ENCODE results near the gene APC2.
"Not testable (repeated sequence)": the region's sequence is repeated elsewhere in the genome, so short reads cannot be mapped to it uniquely, and the experiment has no call there.

Gene APC2

GRCh38 chr19:1514986-1515721 lies 65.2 kb downstream of the APC2 start:
- H3K9me3 ChIP-seq (ENCODE audit: insufficient read depth, low read length): no peaks in the 10 kb centered on the region
- H3K4me1 ChIP-seq (ENCODE audit: low read length): no peaks in the 10 kb centered on the region
- H3K4me3 ChIP-seq (ENCODE audit: low read length): no peak overlapping the region
- H3K27me3 ChIP-seq (ENCODE audit: low read depth, low read length): no peaks in the 10 kb centered on the region
- no peaks in the 10 kb centered on the region for H3K79me2 ChIP-seq (ENCODE audit: low read length)
- no peaks in the 10 kb centered on the region for H4K20me1 ChIP-seq (ENCODE audit: insufficient read depth, low read length)
- TF ChIP-seq CTCF (IDR thresholded peaks at IDR 0.05; ENCODE audit: low read depth, low read length) (no peak), EZH2phosphoT487 (IDR thresholded peaks at IDR 0.05; ENCODE audit: low read depth) (no peak)
- no peaks in the 10 kb centered on the region for H3K36me3 ChIP-seq (replicated peaks; ENCODE audit: low read depth, low read length)
- no peak overlapping the region for H3K4me2 ChIP-seq (ENCODE audit: low read length)
- no peak overlapping the region for H3K27ac ChIP-seq (ENCODE audit: low read length)
- no peak overlapping the region for H3K9ac ChIP-seq (ENCODE audit: low read length)
- H2AFZ ChIP-seq (ENCODE audit: low read depth, low read length): no peak overlapping the region

GRCh38 chr19:1516395-1516753 lies 66.5 kb downstream of the APC2 start:
- TF ChIP-seq EZH2phosphoT487 (IDR thresholded peaks at IDR 0.05; ENCODE audit: low read depth) (no peak), CTCF (IDR thresholded peaks at IDR 0.05; ENCODE audit: low read depth, low read length) (no peak)
- H3K9ac ChIP-seq (ENCODE audit: low read length): no peak overlapping the region
- no peaks in the 10 kb centered on the region for H3K79me2 ChIP-seq (ENCODE audit: low read length)
- H3K4me2 ChIP-seq (ENCODE audit: low read length): no peak overlapping the region
- H3K9me3 ChIP-seq (ENCODE audit: insufficient read depth, low read length): no peaks in the 10 kb centered on the region
- H3K27ac ChIP-seq (ENCODE audit: low read length): no peak overlapping the region
- H3K4me3 ChIP-seq (ENCODE audit: low read length): no peak overlapping the region
- H3K27me3 ChIP-seq (ENCODE audit: low read depth, low read length): no peaks in the 10 kb centered on the region
- no peaks in the 10 kb centered on the region for H4K20me1 ChIP-seq (ENCODE audit: insufficient read depth, low read length)
- H3K36me3 ChIP-seq (replicated peaks; ENCODE audit: low read depth, low read length): no peaks in the 10 kb centered on the region
- no peak overlapping the region for H2AFZ ChIP-seq (ENCODE audit: low read depth, low read length)
- no peaks in the 10 kb centered on the region for H3K4me1 ChIP-seq (ENCODE audit: low read length)

GRCh38 chr19:1518471-1518870 lies 68.5 kb downstream of the APC2 start:
- Histone ChIP-seq H3K79me2 (ENCODE audit: low read length) (no peaks in the 10 kb centered on the region), H3K27ac (ENCODE audit: low read length) (no peak overlapping the region), H3K4me3 (ENCODE audit: low read length) (no peak overlapping the region), H3K36me3 (replicated peaks; ENCODE audit: low read depth, low read length) (no peaks in the 10 kb centered on the region), H3K9ac (ENCODE audit: low read length) (no peak overlapping the region), H3K9me3 (ENCODE audit: insufficient read depth, low read length) (no peaks in the 10 kb centered on the region), H3K4me2 (ENCODE audit: low read length) (no peak overlapping the region), H3K4me1 (ENCODE audit: low read length) (no peaks in the 10 kb centered on the region), H2AFZ (ENCODE audit: low read depth, low read length) (no peak overlapping the region), H4K20me1 (ENCODE audit: insufficient read depth, low read length) (no peaks in the 10 kb centered on the region), H3K27me3 (ENCODE audit: low read depth, low read length) (no peaks in the 10 kb centered on the region)
- no peak for TF ChIP-seq CTCF (IDR thresholded peaks at IDR 0.05; ENCODE audit: low read depth, low read length)
- no peak for TF ChIP-seq EZH2phosphoT487 (IDR thresholded peaks at IDR 0.05; ENCODE audit: low read depth)

GRCh38 chr19:1519802-1520201 lies 69.9 kb downstream of the APC2 start:
- not testable (repeated sequence) for H3K4me2 ChIP-seq (ENCODE audit: low read length)

More at GRCh38 chr19:1519802-1520201, 69.9 kb downstream of the APC2 start:
- not testable (repeated sequence) for H3K9ac ChIP-seq (ENCODE audit: low read length); H2AFZ ChIP-seq (ENCODE audit: low read depth, low read length); H3K4me3 ChIP-seq (ENCODE audit: low read length); H3K27me3 ChIP-seq (ENCODE audit: low read depth, low read length); H3K79me2 ChIP-seq (ENCODE audit: low read length); H3K4me1 ChIP-seq (ENCODE audit: low read length); H3K27ac ChIP-seq (ENCODE audit: low read length); H3K36me3 ChIP-seq (replicated peaks; ENCODE audit: low read depth, low read length); H3K9me3 ChIP-seq (ENCODE audit: insufficient read depth, low read length); H4K20me1 ChIP-seq (ENCODE audit: insufficient read depth, low read length)
